Transverse colon (tissue), 4 donors: ENCODE measurements around the gene PAPPA. TPM values are rescaled to one million over a fixed set of nuclear protein-coding genes. Genes with fewer than 3 reads are reported as not detected.

Experiments
- DNase-seq: peaks from one replicate; pipeline ENCODE4 v3.0.0-alpha.2; 2019
- H3K27ac ChIP-seq, 4 donors: fragments of 200-600 bp; sonication (generic); 2 replicates each; pipeline ENCODE4 v1.5.1; 2016 to 2018; ENCODE audit warnings: inconsistent platforms in 4 of 4
- H3K27me3 ChIP-seq: fragments of 200-600 bp; sonication (generic); 2 replicates; pipeline ENCODE4 v1.5.1; 2017; ENCODE audit warnings: inconsistent platforms
- H3K36me3 ChIP-seq, 4 donors: fragments of 200-600 bp; sonication (generic); 2 replicates each; pipeline ENCODE4 v1.5.1; 2017 to 2019; ENCODE audit warnings: inconsistent platforms in 4 of 4
- H3K4me1 ChIP-seq, 4 donors: fragments of 200-600 bp; sonication (generic); 2 replicates each; pipeline ENCODE4 v1.5.1; 2017 to 2020; ENCODE audit warnings: inconsistent platforms in 4 of 4
- H3K4me3 ChIP-seq, 4 donors: fragments of 200-600 bp; sonication (generic); 1 replicate in 1 of 4; 2 replicates in 3 of 4; pipeline versions ENCODE4 v1.5.1 to v1.6.1; 2017 to 2019; ENCODE audit warnings: inconsistent platforms in 4 of 4
- H3K9me3 ChIP-seq, 2 donors: fragments of 200-600 bp; sonication (generic); 2 replicates each; pipeline ENCODE4 v1.5.1; 2017 to 2019; ENCODE audit warnings: inconsistent platforms in 2 of 2
- EP300 ChIP-seq: sonication (generic); formaldehyde crosslinking; IDR thresholded peaks from one replicate; pipeline ENCODE4 v1.6.1; 2017; ENCODE audit warnings: antibody characterized with exemption, low read depth
- POLR2A ChIP-seq: fragments of 450-650 bp; IDR thresholded peaks from one replicate; pipeline ENCODE4 v1.6.1; 2016; ENCODE audit warnings: antibody characterized with exemption, mild to moderate bottlenecking, moderate library complexity
- POLR2AphosphoS5 ChIP-seq, 3 donors: sonication (generic); formaldehyde crosslinking; IDR thresholded peaks; one replicate each; pipeline ENCODE4 v1.6.1; 2016; ENCODE audit warnings: antibody characterized with exemption in 3 of 3
- WGBS, 2 donors: methylation state at CpG; one replicate each; pipeline ENCODE4 v1.1.5; 2018; ENCODE audit warnings: low coverage in 1 of 2; 5-methylcytosine and 5-hydroxymethylcytosine counted together
- in situ Hi-C, 4 donors: fragments of 200-750 bp; cut with MboI; loops; one replicate each; pipeline versions ENCODE4 v1.15.0 to v1.15.1; 2017; ENCODE audit warnings: low sequenced_read_pairs in 3 of 4, low pct_ligation_motif_present in 1 of 4, low pct_unique_long_range_greater_than_20kb in 1 of 4
- intact Hi-C: fragments of 100-400 bp; cut with DNase I; formaldehyde crosslinking; loops from one replicate; pipeline ENCODE4 v1.15.1; 2023; ENCODE audit warnings: low total_unique reads
- total RNA-seq, 4 donors: library from RNA; depleted of rRNA; stranded (reverse); fragments of >200 nt; gene quantifications; one replicate each; pipeline ENCODE4 v1.1.0, GENCODE V29; 2016
- TF ChIP-seq, protein P1 (sequence below), 5 experiments: fragments of 200-600 bp in 3 of 5; fragments of 450-650 bp in 2 of 5; sonication (generic) in 3 of 5; IDR thresholded peaks; 1 replicate in 2 of 5; 2 replicates in 3 of 5; pipeline ENCODE4 v1.5.1; 2016 to 2017; ENCODE audit warnings: antibody characterized with exemption in 5 of 5, inconsistent platforms in 3 of 5, mild to moderate bottlenecking in 2 of 5, moderate library complexity in 1 of 5

PAPPA gene
- total RNA-seq, 4 donors from 2014 or later: 0.37 to 4.4 (median 1.4) TPM

DNA sequence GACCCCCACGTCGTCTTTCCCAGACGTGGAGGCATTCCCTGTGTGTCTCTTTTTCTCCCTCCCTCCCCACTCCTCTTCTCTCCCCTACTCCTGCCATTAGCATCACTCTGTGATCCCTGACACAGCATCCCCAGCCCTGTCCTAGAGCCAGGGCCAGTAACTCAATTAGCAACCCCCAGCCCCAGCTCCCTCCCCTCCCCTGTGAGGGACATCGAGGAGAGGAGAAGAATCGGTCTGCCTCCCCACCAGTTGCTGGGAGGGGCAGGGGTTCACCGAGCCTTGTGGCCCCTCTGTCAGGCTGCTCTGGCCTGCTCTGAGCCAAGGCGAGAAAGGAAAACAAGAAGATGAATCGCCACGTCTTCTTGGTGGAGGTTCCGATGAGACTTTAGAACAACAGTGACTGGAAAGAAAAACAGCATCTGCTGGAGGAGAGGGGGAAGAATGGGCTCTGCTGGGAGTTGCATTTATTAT, 123.1 kb downstream of the PAPPA start:
- H3K4me3 ChIP-seq: no peak overlapping the region
- H3K4me1 ChIP-seq: no peaks in the 10 kb centered on the region
- H3K27ac ChIP-seq: no peak overlapping the region
- H3K27me3 ChIP-seq: no peaks in the 10 kb centered on the region
- TF ChIP-seq POLR2AphosphoS5 (IDR thresholded peaks at IDR 0.05) (no peak), POLR2A (no peak), EP300 (no peak)
- TF ChIP-seq, protein P1, sequence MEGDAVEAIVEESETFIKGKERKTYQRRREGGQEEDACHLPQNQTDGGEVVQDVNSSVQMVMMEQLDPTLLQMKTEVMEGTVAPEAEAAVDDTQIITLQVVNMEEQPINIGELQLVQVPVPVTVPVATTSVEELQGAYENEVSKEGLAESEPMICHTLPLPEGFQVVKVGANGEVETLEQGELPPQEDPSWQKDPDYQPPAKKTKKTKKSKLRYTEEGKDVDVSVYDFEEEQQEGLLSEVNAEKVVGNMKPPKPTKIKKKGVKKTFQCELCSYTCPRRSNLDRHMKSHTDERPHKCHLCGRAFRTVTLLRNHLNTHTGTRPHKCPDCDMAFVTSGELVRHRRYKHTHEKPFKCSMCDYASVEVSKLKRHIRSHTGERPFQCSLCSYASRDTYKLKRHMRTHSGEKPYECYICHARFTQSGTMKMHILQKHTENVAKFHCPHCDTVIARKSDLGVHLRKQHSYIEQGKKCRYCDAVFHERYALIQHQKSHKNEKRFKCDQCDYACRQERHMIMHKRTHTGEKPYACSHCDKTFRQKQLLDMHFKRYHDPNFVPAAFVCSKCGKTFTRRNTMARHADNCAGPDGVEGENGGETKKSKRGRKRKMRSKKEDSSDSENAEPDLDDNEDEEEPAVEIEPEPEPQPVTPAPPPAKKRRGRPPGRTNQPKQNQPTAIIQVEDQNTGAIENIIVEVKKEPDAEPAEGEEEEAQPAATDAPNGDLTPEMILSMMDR (IDR thresholded peaks at IDR 0.05): no peak
- WGBS, 2 donors: 61 to 71% methylated on average over 4 to 10 of the region's 10 CpGs
- DNase-seq: no peak
- in situ Hi-C loops: no loop called here
- intact Hi-C loops: no loop called here
- no peaks in the 10 kb centered on the region for H3K9me3 ChIP-seq
- no peaks in the 10 kb centered on the region for H3K36me3 ChIP-seq

DNA sequence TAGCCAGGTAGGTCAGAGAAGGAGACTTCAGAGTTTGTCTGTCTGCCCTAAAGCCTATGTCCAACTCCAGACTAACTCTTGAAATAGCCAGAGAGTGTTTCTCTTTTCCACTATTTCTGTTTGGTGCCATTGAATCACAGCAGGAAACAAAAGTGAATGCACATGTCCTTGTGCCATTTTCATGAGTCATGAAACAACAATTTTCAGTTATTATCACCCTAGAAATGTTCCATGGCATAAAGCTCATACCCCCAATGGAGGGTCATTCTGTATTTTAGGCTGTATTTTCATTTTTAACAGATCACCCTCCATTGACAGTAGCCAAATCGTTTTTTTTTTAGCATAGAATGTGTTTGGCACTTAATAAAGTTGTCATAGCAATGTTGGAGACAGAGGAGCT, 124.7 kb downstream of the PAPPA start:
- Histone ChIP-seq H3K4me3 (no peak overlapping the region), H3K36me3 (no peaks in the 10 kb centered on the region), H3K9me3 (no peaks in the 10 kb centered on the region), H3K4me1 (no peaks in the 10 kb centered on the region), H3K27ac (no peak overlapping the region), H3K27me3 (no peaks in the 10 kb centered on the region)
- intact Hi-C loops (no loop called here), in situ Hi-C loops (no loop called here)
- no peak for DNase-seq
- no peak for TF ChIP-seq POLR2AphosphoS5 (IDR thresholded peaks at IDR 0.05)
- TF ChIP-seq, protein P1 (IDR thresholded peaks at IDR 0.05): no peak
- no peak for TF ChIP-seq POLR2A
- TF ChIP-seq EP300: no peak
- 44% methylated on average over 1 of the region's 1 CpG for WGBS, 2 donors

DNA sequence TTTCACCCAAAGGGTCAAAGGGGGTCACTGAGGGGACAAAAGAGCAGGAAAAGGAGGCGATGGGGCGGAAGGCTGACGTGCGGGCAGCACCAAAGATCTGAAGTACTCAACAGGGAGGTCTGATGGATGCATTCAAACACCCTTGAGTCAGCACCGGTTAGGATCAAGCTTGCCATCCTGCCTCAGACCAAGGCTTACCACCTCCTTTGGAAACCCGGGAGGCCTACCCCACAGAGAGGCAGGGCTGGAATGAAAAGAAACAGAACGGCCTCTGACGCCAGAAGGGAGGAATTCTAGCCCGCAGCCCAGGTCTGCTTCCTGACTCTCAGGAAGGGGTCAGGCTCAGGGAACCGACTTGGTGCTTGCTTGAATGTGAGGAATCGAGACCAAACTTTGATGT, 125.6 kb downstream of the PAPPA start:
- H3K9me3 ChIP-seq: no peaks in the 10 kb centered on the region
- no peaks in the 10 kb centered on the region for H3K36me3 ChIP-seq
- DNase-seq: no peak
- H3K27ac ChIP-seq: no peak overlapping the region
- intact Hi-C loops: no loop called here
- no peak for TF ChIP-seq POLR2A
- TF ChIP-seq, protein P1 (IDR thresholded peaks at IDR 0.05): no peak
- TF ChIP-seq POLR2AphosphoS5 (IDR thresholded peaks at IDR 0.05): no peak
- TF ChIP-seq EP300: no peak
- 56 to 63% methylated on average over 6 to 11 of the region's 11 CpGs for WGBS, 2 donors
- in situ Hi-C loops: no loop called here
- H3K4me1 ChIP-seq: no peaks in the 10 kb centered on the region
- no peaks in the 10 kb centered on the region for H3K27me3 ChIP-seq
- H3K4me3 ChIP-seq: no peak overlapping the region

DNA sequence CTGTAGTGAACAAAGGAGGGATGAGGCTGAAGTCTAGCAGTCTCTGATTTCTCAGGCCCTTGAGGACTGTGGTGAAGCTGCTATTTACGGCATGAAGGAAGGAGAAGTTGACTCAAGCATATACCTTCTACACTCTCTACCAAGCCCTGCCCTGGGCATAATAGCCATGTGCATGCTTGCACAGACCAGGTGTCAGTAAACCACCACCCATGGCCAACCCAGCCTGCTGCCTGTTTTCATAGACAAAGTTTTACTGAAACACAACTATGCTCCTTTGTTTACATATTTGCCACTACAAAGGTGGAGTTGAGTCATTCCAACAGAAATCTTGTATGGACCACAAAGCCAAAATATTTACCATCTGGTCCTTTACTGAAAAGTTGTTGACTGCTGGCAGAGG, 126.9 kb downstream of the PAPPA start:
- TF ChIP-seq, protein P1 (IDR thresholded peaks at IDR 0.05): no peak
- no peak for TF ChIP-seq POLR2AphosphoS5 (IDR thresholded peaks at IDR 0.05)
- TF ChIP-seq EP300: no peak
- TF ChIP-seq POLR2A: no peak
- H3K36me3 ChIP-seq: no peaks in the 10 kb centered on the region
- no peaks in the 10 kb centered on the region for H3K27me3 ChIP-seq
- intact Hi-C loops: no loop called here
- H3K27ac ChIP-seq: no peak overlapping the region
- H3K9me3 ChIP-seq: no peaks in the 10 kb centered on the region
- no peaks in the 10 kb centered on the region for H3K4me1 ChIP-seq
- no peak overlapping the region for H3K4me3 ChIP-seq
- no peak for DNase-seq
- WGBS, 2 donors: 74 to 100% methylated on average over 1 of the region's 1 CpG
- in situ Hi-C loops: no loop called here
